ENCODE measurements around the gene TYW5.

Gene TYW5

DNA sequence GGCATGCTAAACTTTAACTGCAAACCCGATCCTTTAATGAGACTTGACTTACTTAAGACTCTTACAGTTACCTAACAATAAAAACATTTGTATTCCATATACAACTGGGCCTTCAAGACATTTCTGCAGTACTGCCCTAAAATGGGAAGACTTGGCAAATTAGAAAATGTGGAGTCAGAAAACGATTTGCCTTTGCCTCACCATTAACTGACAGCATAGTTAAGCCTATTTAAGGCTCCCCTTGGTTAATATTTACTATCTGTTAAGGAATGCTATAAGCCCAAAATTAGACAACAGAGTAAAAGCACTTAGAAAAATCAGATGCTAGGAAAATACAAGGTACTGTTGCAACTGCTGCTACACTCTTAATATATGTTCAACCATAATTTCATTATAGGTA, 18.7 kb downstream of the TYW5 start:
- no peak overlapping the region for H3K27ac ChIP-seq (ENCODE audit: low read depth, low read length)
- no peak overlapping the region for H3K9ac ChIP-seq (ENCODE audit: low read length)
- TF ChIP-seq, protein P1, sequence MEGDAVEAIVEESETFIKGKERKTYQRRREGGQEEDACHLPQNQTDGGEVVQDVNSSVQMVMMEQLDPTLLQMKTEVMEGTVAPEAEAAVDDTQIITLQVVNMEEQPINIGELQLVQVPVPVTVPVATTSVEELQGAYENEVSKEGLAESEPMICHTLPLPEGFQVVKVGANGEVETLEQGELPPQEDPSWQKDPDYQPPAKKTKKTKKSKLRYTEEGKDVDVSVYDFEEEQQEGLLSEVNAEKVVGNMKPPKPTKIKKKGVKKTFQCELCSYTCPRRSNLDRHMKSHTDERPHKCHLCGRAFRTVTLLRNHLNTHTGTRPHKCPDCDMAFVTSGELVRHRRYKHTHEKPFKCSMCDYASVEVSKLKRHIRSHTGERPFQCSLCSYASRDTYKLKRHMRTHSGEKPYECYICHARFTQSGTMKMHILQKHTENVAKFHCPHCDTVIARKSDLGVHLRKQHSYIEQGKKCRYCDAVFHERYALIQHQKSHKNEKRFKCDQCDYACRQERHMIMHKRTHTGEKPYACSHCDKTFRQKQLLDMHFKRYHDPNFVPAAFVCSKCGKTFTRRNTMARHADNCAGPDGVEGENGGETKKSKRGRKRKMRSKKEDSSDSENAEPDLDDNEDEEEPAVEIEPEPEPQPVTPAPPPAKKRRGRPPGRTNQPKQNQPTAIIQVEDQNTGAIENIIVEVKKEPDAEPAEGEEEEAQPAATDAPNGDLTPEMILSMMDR (IDR thresholded peaks at IDR 0.05; ENCODE audit: insufficient read depth, low read length, poor library complexity, severe bottlenecking) = no peak
- TF ChIP-seq EZH2phosphoT487 (conservative IDR thresholded peaks at IDR 0.05; ENCODE audit: low read length) = no peak
- H3K36me3 ChIP-seq (ENCODE audit: low read length) = peaks cover 27% of the 10 kb centered on the region; the same call in 1 of the 2 replicates
- no peaks in the 10 kb centered on the region for H3K27me3 ChIP-seq (ENCODE audit: low read length)
- H3F3A ChIP-seq (ENCODE audit: insufficient read depth) = 0 out of 2 replicates have a peak, but pooled peaks cover 11% of the 10 kb centered on the region
- no peak overlapping the region for H3K4me2 ChIP-seq (ENCODE audit: low read depth, low read length, poor library complexity, severe bottlenecking)
- H3K9me3 ChIP-seq (ENCODE audit: insufficient read depth, low read length) = no peaks in the 10 kb centered on the region
- H3K9me2 ChIP-seq (replicated peaks; ENCODE audit: insufficient read depth, low read length) = no peaks in the 10 kb centered on the region
- no peak overlapping the region for H2AFZ ChIP-seq (ENCODE audit: low read depth, low read length, severe bottlenecking)
- H4K20me1 ChIP-seq (ENCODE audit: low read depth, low read length) = no peaks in the 10 kb centered on the region; the same call in 1 of the 2 replicates
- H3K79me2 ChIP-seq (ENCODE audit: insufficient read depth, low read length) = no peaks in the 10 kb centered on the region
- H3K4me3 ChIP-seq (ENCODE audit: insufficient read depth, low read length, poor library complexity, severe bottlenecking) = no peak overlapping the region

- Histone ChIP-seq H3K9me2 (replicated peaks; ENCODE audit: insufficient read depth, low read length) (no peaks in the 10 kb centered on the region), H3K9ac (ENCODE audit: low read length) (no peak overlapping the region), H2AFZ (ENCODE audit: low read depth, low read length, severe bottlenecking) (no peak overlapping the region), H4K20me1 (ENCODE audit: low read depth, low read length) (peaks cover 4% of the 10 kb centered on the region; the same call in 1 of the 2 replicates), H3F3A (ENCODE audit: insufficient read depth) (0 out of 2 replicates have a peak, but pooled peaks cover 14% of the 10 kb centered on the region), H3K27ac (ENCODE audit: low read depth, low read length) (no peak overlapping the region), H3K4me3 (ENCODE audit: insufficient read depth, low read length, poor library complexity, severe bottlenecking) (no peak overlapping the region), H3K9me3 (ENCODE audit: insufficient read depth, low read length) (no peaks in the 10 kb centered on the region), H3K36me3 (ENCODE audit: low read length) (peaks cover 29% of the 10 kb centered on the region; the same call in 1 of the 2 replicates), H3K4me2 (ENCODE audit: low read depth, low read length, poor library complexity, severe bottlenecking) (no peak overlapping the region), H3K27me3 (ENCODE audit: low read length) (no peaks in the 10 kb centered on the region), H3K79me2 (ENCODE audit: insufficient read depth, low read length) (no peaks in the 10 kb centered on the region)
- TF ChIP-seq, protein P1 (IDR thresholded peaks at IDR 0.05; ENCODE audit: insufficient read depth, low read length, poor library complexity, severe bottlenecking) = no peak
- TF ChIP-seq EZH2phosphoT487 (conservative IDR thresholded peaks at IDR 0.05; ENCODE audit: low read length) = no peak
These were observed 21.8 kb downstream of the TYW5 start for GRCh38 chr2:199933466-199933865.

- H3K27ac ChIP-seq (ENCODE audit: low read depth, low read length) = no peak overlapping the region
- no peak overlapping the region for H2AFZ ChIP-seq (ENCODE audit: low read depth, low read length, severe bottlenecking)
- TF ChIP-seq, protein P1 (IDR thresholded peaks at IDR 0.05; ENCODE audit: insufficient read depth, low read length, poor library complexity, severe bottlenecking) = no peak
- TF ChIP-seq EZH2phosphoT487 (conservative IDR thresholded peaks at IDR 0.05; ENCODE audit: low read length) = no peak
- peaks cover 4% of the 10 kb centered on the region; the same call in 1 of the 2 replicates for H4K20me1 ChIP-seq (ENCODE audit: low read depth, low read length)
- H3K79me2 ChIP-seq (ENCODE audit: insufficient read depth, low read length) = no peaks in the 10 kb centered on the region
- H3K4me3 ChIP-seq (ENCODE audit: insufficient read depth, low read length, poor library complexity, severe bottlenecking) = no peak overlapping the region
- H3F3A ChIP-seq (ENCODE audit: insufficient read depth) = peaks cover 17% of the 10 kb centered on the region; the same call in 1 of the 2 replicates
- no peaks in the 10 kb centered on the region for H3K9me3 ChIP-seq (ENCODE audit: insufficient read depth, low read length)
- peaks cover 31% of the 10 kb centered on the region; the same call in 1 of the 2 replicates for H3K36me3 ChIP-seq (ENCODE audit: low read length)
- H3K27me3 ChIP-seq (ENCODE audit: low read length) = no peaks in the 10 kb centered on the region
- H3K9ac ChIP-seq (ENCODE audit: low read length) = no peak overlapping the region
- H3K9me2 ChIP-seq (replicated peaks; ENCODE audit: insufficient read depth, low read length) = no peaks in the 10 kb centered on the region
- no peak overlapping the region for H3K4me2 ChIP-seq (ENCODE audit: low read depth, low read length, poor library complexity, severe bottlenecking)
These were observed 22.9 kb downstream of the TYW5 start for GRCh38 chr2:199932312-199932855.

All from SU-DHL-6 (cell line).